IgD-negative memory B cell (primary cell): ENCODE results near the gene GNAZ. TPM values are rescaled to one million over a fixed set of nuclear protein-coding genes. Genes with fewer than 3 reads are reported as not detected.

Experiments used
- H3K27ac Mint-ChIP-seq, 3 donors: one replicate each; pipeline ENCODE4 v1.8.0; 2020 to 2022; ENCODE audit warnings: mild to moderate bottlenecking in 3 of 3, mixed read lengths in 3 of 3, moderate library complexity in 1 of 3
- H3K27me3 Mint-ChIP-seq: one replicate; pipeline ENCODE4 v1.8.0; 2021; ENCODE audit warnings: mixed read lengths
- H3K36me3 Mint-ChIP-seq: one replicate; pipeline ENCODE4 v1.8.0; 2020; ENCODE audit warnings: mild to moderate bottlenecking, mixed read lengths
- H3K4me1 Mint-ChIP-seq, 3 donors: one replicate each; pipeline ENCODE4 v1.8.0; 2020 to 2022; ENCODE audit warnings: mixed read lengths in 3 of 3, mild to moderate bottlenecking in 1 of 3
- H3K4me3 Mint-ChIP-seq, 4 donors: one replicate each; pipeline ENCODE4 v1.8.0; 2020 to 2022; ENCODE audit warnings: mild to moderate bottlenecking in 4 of 4, mixed read lengths in 4 of 4, moderate library complexity in 3 of 4
- H3K9me3 Mint-ChIP-seq, 3 donors: one replicate each; pipeline ENCODE4 v1.8.0; 2020 to 2021; ENCODE audit warnings: mixed read lengths in 3 of 3, mild to moderate bottlenecking in 1 of 3
- polyA plus RNA-seq: library from polyadenylated mRNA; unstranded; fragments of 300-500 nt; fragmentation: Illumina TruSeq; gene quantifications from one replicate; pipeline ENCODE4 v1.2.3, GENCODE V29; 2021

GNAZ gene
- polyA plus RNA-seq, 1 donor from 2014 or later, result 2.0 TPM

GRCh38 chr22:23065495-23066122 is 4.7 kb upstream of the GNAZ start:
- Mint-ChIP-seq H3K9me3 (no peaks in the 10 kb centered on the region), H3K4me3 (peak overlapping the region in 1 of 4 donors; percentile 50), H3K4me1 (peaks cover 6 to 20% (median 17%) of the 10 kb centered on the region in 3 donors), H3K27me3 (no peaks in the 10 kb centered on the region), H3K36me3 (no peaks in the 10 kb centered on the region), H3K27ac (peak overlapping the region in 1 of 3 donors; percentile 52)

GRCh38 chr22:23066200-23067022 is 3.9 kb upstream of the GNAZ start:
- Mint-ChIP-seq H3K27me3 (no peaks in the 10 kb centered on the region), H3K9me3 (no peaks in the 10 kb centered on the region), H3K36me3 (no peaks in the 10 kb centered on the region), H3K4me1 (peaks cover 8 to 23% (median 17%) of the 10 kb centered on the region in 3 donors), H3K27ac (peak overlapping the region in 2 of 3 donors; percentile 52 to 78), H3K4me3 (peak overlapping the region in 2 of 4 donors; percentile 50 to 52)

- peak overlapping the region in 2 of 4 donors; percentile 25 to 50 for H3K4me3 Mint-ChIP-seq
- peaks cover 2% of the 10 kb centered on the region for H3K27me3 Mint-ChIP-seq
- H3K9me3 Mint-ChIP-seq, result no peaks in the 10 kb centered on the region
- peak overlapping the region in 1 of 3 donors; percentile 52 for H3K27ac Mint-ChIP-seq
- no peaks in the 10 kb centered on the region for H3K36me3 Mint-ChIP-seq
- H3K4me1 Mint-ChIP-seq, result peaks cover 8 to 23% (median 17%) of the 10 kb centered on the region in 3 donors
Observed at GRCh38 chr22:23067023-23067650, 3.2 kb upstream of the GNAZ start.

GRCh38 chr22:23067691-23068090 is 2.6 kb upstream of the GNAZ start:
- Mint-ChIP-seq H3K4me1 (peaks cover 8 to 23% (median 17%) of the 10 kb centered on the region in 3 donors), H3K36me3 (no peaks in the 10 kb centered on the region), H3K9me3 (no peaks in the 10 kb centered on the region), H3K4me3 (peak overlapping the region in 2 of 4 donors; percentile 28 to 29), H3K27ac (no peak overlapping the region), H3K27me3 (peaks cover 2% of the 10 kb centered on the region)

- peaks cover 2% of the 10 kb centered on the region for H3K27me3 Mint-ChIP-seq
- peaks cover 8 to 23% (median 17%) of the 10 kb centered on the region in 3 donors for H3K4me1 Mint-ChIP-seq
- H3K4me3 Mint-ChIP-seq, result peak overlapping the region in 2 of 4 donors; percentile 87 to 88
- no peaks in the 10 kb centered on the region for H3K9me3 Mint-ChIP-seq
- peak overlapping the region in 1 of 3 donors; percentile 67 for H3K27ac Mint-ChIP-seq
- no peaks in the 10 kb centered on the region for H3K36me3 Mint-ChIP-seq
Observed at GRCh38 chr22:23068096-23068831, 2.1 kb upstream of the GNAZ start.

GRCh38 chr22:23068832-23069385 is 1.4 kb upstream of the GNAZ start:
- peaks cover 8 to 23% (median 17%) of the 10 kb centered on the region in 3 donors for H3K4me1 Mint-ChIP-seq
- H3K36me3 Mint-ChIP-seq, result no peaks in the 10 kb centered on the region
- H3K27me3 Mint-ChIP-seq, result peaks cover 2% of the 10 kb centered on the region
- H3K9me3 Mint-ChIP-seq, result no peaks in the 10 kb centered on the region
- peak overlapping the region; percentile 67 to 98 (median 80) for H3K27ac Mint-ChIP-seq
- H3K4me3 Mint-ChIP-seq, result peak overlapping the region; percentile 83 to 88 (median 87)

- Mint-ChIP-seq H3K27ac (peak overlapping the region; percentile 67 to 98 (median 93)), H3K36me3 (no peaks in the 10 kb centered on the region), H3K4me1 (peaks cover 11 to 23% (median 17%) of the 10 kb centered on the region in 3 donors), H3K4me3 (peak overlapping the region; percentile 83 to 88 (median 87)), H3K27me3 (peaks cover 2% of the 10 kb centered on the region), H3K9me3 (no peaks in the 10 kb centered on the region)
Observed at GRCh38 chr22:23069502-23070357, 589 bp upstream of the GNAZ start.

- no peaks in the 10 kb centered on the region for H3K36me3 Mint-ChIP-seq
- H3K4me1 Mint-ChIP-seq, result peaks cover 11 to 21% (median 11%) of the 10 kb centered on the region in 3 donors
- H3K4me3 Mint-ChIP-seq, result peak overlapping the region; percentile 67 to 90 (median 82)
- peak overlapping the region in 1 of 3 donors; percentile 75 for H3K27ac Mint-ChIP-seq
- no peaks in the 10 kb centered on the region for H3K9me3 Mint-ChIP-seq
- H3K27me3 Mint-ChIP-seq, result peaks cover 5% of the 10 kb centered on the region
Observed at GRCh38 chr22:23071230-23072076, 1.1 kb downstream of the GNAZ start.

- Mint-ChIP-seq H3K36me3 (no peaks in the 10 kb centered on the region), H3K9me3 (no peaks in the 10 kb centered on the region), H3K4me1 (peaks cover 7 to 15% (median 11%) of the 10 kb centered on the region in 3 donors), H3K27me3 (peaks cover 5% of the 10 kb centered on the region), H3K27ac (no peak overlapping the region), H3K4me3 (peak overlapping the region in 3 of 4 donors; percentile 51 to 79 (median 54))
Observed at GRCh38 chr22:23072077-23072910, 2.0 kb downstream of the GNAZ start.

GRCh38 chr22:23072911-23073491 is 2.7 kb downstream of the GNAZ start:
- H3K27ac Mint-ChIP-seq, result no peak overlapping the region
- H3K4me1 Mint-ChIP-seq, result peaks cover under 1 to 9% (median 5%) of the 10 kb centered on the region in 3 donors
- H3K4me3 Mint-ChIP-seq, result no peak overlapping the region
- no peaks in the 10 kb centered on the region for H3K36me3 Mint-ChIP-seq
- H3K9me3 Mint-ChIP-seq, result peaks cover 0 to under 1% (median 0%) of the 10 kb centered on the region in 3 donors
- H3K27me3 Mint-ChIP-seq, result peaks cover 5% of the 10 kb centered on the region

- peaks cover 0 to 3% (median 0%) of the 10 kb centered on the region in 3 donors for H3K9me3 Mint-ChIP-seq
- peak overlapping the region in 1 of 4 donors; percentile 21 for H3K4me3 Mint-ChIP-seq
- peaks cover 5% of the 10 kb centered on the region for H3K27me3 Mint-ChIP-seq
- peaks cover 0 to 7% (median 5%) of the 10 kb centered on the region in 3 donors for H3K4me1 Mint-ChIP-seq
- no peaks in the 10 kb centered on the region for H3K36me3 Mint-ChIP-seq
- no peak overlapping the region for H3K27ac Mint-ChIP-seq
Observed at GRCh38 chr22:23073526-23074229, 3.4 kb downstream of the GNAZ start.
